Measurements from ENCODE around the gene DOCK1. TPM values are rescaled to one million over a fixed set of nuclear protein-coding genes. Genes with fewer than 3 reads are reported as not detected.

The DOCK1 gene
- total RNA-seq, 4 donors from 2014 or later: 60.6 to 136 (median 92.7) TPM

- H3K36me3 ChIP-seq: peaks cover 8% of the 10 kb centered on the region
- 87% methylated on average over 9 of the region's 9 CpGs for WGBS
- H3K4me1 ChIP-seq: no peaks in the 10 kb centered on the region
- H3K4me3 ChIP-seq: no peak overlapping the region
- DNase-seq (ENCODE audit: low spot score in 2 of 2): no peak
- no peak overlapping the region for H3K27ac ChIP-seq
- H3K27me3 ChIP-seq: no peaks in the 10 kb centered on the region
- TF ChIP-seq POLR2A (IDR thresholded peaks at IDR 0.05): no peak
- TF ChIP-seq POLR2AphosphoS5 (IDR thresholded peaks at IDR 0.05): no peak
- TF ChIP-seq EP300 (IDR thresholded peaks at IDR 0.05): no peak
- no peak for TF ChIP-seq CTCF (IDR thresholded peaks at IDR 0.05)
- no peaks in the 10 kb centered on the region for H3K9me3 ChIP-seq
Observed at GRCh38 chr10:127146661-127147060, 241.4 kb downstream of the DOCK1 start.

- TF ChIP-seq POLR2A (IDR thresholded peaks at IDR 0.05) (no peak), POLR2AphosphoS5 (IDR thresholded peaks at IDR 0.05) (no peak), EP300 (IDR thresholded peaks at IDR 0.05) (no peak), CTCF (IDR thresholded peaks at IDR 0.05) (no peak)
- Histone ChIP-seq H3K4me1 (no peaks in the 10 kb centered on the region), H3K27me3 (no peaks in the 10 kb centered on the region), H3K36me3 (peaks cover 2% of the 10 kb centered on the region), H3K27ac (peak overlapping the region; percentile 22), H3K9me3 (no peaks in the 10 kb centered on the region), H3K4me3 (no peak overlapping the region)
- WGBS: 64% methylated on average over 15 of the region's 15 CpGs
- no peak for DNase-seq (ENCODE audit: low spot score in 2 of 2)
Observed at GRCh38 chr10:127148066-127148932, 243.1 kb downstream of the DOCK1 start.

GRCh38 chr10:127148933-127149220 lies 243.6 kb downstream of the DOCK1 start:
- no peak for DNase-seq (ENCODE audit: low spot score in 2 of 2)
- no peak for TF ChIP-seq EP300 (IDR thresholded peaks at IDR 0.05)
- no peak for TF ChIP-seq CTCF (IDR thresholded peaks at IDR 0.05)
- TF ChIP-seq POLR2A (IDR thresholded peaks at IDR 0.05): no peak
- no peak for TF ChIP-seq POLR2AphosphoS5 (IDR thresholded peaks at IDR 0.05)
- Histone ChIP-seq H3K4me1 (no peaks in the 10 kb centered on the region), H3K36me3 (no peaks in the 10 kb centered on the region), H3K27ac (peak overlapping the region; percentile 22), H3K9me3 (no peaks in the 10 kb centered on the region), H3K27me3 (no peaks in the 10 kb centered on the region), H3K4me3 (no peak overlapping the region)
- 64% methylated on average over 2 of the region's 2 CpGs for WGBS

DNA sequence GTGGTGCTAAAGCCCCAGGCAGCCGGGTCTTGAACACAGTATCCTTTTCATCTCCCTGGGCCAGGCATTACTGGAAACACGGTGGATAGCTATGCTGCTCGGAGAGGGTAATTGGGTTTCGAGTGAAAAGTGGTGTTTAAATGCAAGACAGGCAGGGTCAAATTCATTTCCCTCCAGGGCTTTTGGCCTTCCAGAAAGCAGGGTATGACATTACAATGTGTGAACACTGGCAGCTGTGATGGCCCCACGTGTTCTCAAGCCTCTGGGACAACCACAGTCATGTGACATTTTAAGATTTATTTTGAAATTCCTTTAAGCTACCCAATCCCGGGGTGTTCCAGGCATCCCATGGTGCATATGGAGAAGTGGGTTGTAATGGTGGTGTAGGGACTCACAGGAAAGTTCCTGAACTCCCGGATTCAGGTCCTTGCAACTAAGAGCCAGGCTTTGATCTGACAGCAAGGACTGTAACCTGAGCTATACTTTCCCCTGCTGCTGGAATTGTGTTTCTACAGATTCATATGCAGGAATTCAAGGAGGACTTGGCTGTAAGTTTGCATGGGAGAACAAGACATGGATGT lies 244.4 kb downstream of the DOCK1 start:
- Histone ChIP-seq H3K4me1 (no peaks in the 10 kb centered on the region), H3K9me3 (no peaks in the 10 kb centered on the region), H3K4me3 (no peak overlapping the region), H3K27ac (no peak overlapping the region), H3K27me3 (no peaks in the 10 kb centered on the region), H3K36me3 (no peaks in the 10 kb centered on the region)
- WGBS: 72% methylated on average over 7 of the region's 7 CpGs
- no peak for DNase-seq (ENCODE audit: low spot score in 2 of 2)
- no peak for TF ChIP-seq POLR2A (IDR thresholded peaks at IDR 0.05)
- no peak for TF ChIP-seq POLR2AphosphoS5 (IDR thresholded peaks at IDR 0.05)
- TF ChIP-seq EP300 (IDR thresholded peaks at IDR 0.05): no peak
- TF ChIP-seq CTCF (IDR thresholded peaks at IDR 0.05): no peak

DNA sequence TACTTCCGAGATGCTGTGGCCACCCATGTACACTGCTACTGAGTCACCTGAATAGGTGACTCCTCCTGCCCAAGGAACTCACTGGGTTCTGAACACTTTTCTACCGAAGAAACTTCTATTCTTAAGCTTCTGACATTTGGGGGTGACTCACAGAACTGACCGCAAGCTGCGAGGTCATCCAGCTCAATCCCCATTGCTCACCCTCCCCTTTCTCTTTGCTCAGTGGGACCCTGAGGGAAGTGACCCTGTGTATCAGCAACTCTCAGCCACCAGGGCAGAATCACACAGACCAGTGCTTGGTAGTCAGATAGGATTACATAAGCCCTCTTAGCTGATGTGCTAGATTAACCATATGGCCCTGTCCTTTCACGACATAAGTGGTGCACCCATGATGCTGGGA lies 244.9 kb downstream of the DOCK1 start:
- Histone ChIP-seq H3K36me3 (no peaks in the 10 kb centered on the region), H3K4me1 (no peaks in the 10 kb centered on the region), H3K4me3 (no peak overlapping the region), H3K27me3 (no peaks in the 10 kb centered on the region), H3K27ac (no peak overlapping the region), H3K9me3 (no peaks in the 10 kb centered on the region)
- TF ChIP-seq POLR2AphosphoS5 (IDR thresholded peaks at IDR 0.05) (no peak), EP300 (IDR thresholded peaks at IDR 0.05) (no peak), POLR2A (IDR thresholded peaks at IDR 0.05) (no peak), CTCF (IDR thresholded peaks at IDR 0.05) (no peak)
- 98% methylated on average over 4 of the region's 5 CpGs for WGBS
- DNase-seq (ENCODE audit: low spot score in 2 of 2): no peak
